Anterior cingulate cortex (tissue), 58 donors: ENCODE results near the gene PELI3.
A peak's percentile ranks its signal among the peaks of the same experiment; 100 is the strongest.

Experiments
- DNase-seq, 58 donors: peaks; one replicate each; lab custom pipeline; 2025; lab: John Stamatoyannopoulos, UW

Gene PELI3

GRCh38 chr11:66494935-66495334 lies 28.2 kb downstream of the PELI3 start:
- no peak for DNase-seq

GRCh38 chr11:66495401-66495854 lies 28.7 kb downstream of the PELI3 start:
- no peak for DNase-seq

GRCh38 chr11:66497206-66497605 lies 30.5 kb downstream of the PELI3 start:
- no peak for DNase-seq

- DNase-seq: no peak
Measured at GRCh38 chr11:66498506-66498905, 31.8 kb downstream of the PELI3 start.

- DNase-seq: no peak
Measured at GRCh38 chr11:66505276-66505816, 38.6 kb downstream of the PELI3 start.

GRCh38 chr11:66509131-66509561 lies 42.4 kb downstream of the PELI3 start:
- DNase-seq: no peak

GRCh38 chr11:66510271-66510989 lies 43.7 kb downstream of the PELI3 start, which contains the start of gene BBS1:
Gene BBS1 (plus strand): TSS chr11:66510635. CDS start chr11:66510660, 25 bp downstream.
- DNase-seq: peak; percentile 13 to 89 (median 74)

- no peak for DNase-seq
Measured at GRCh38 chr11:66510990-66511339, 44.3 kb downstream of the PELI3 start.

- no peak for DNase-seq
Measured at GRCh38 chr11:66523611-66524010, 56.9 kb downstream of the PELI3 start.

GRCh38 chr11:66524304-66525040 lies 57.8 kb downstream of the PELI3 start:
- no peak for DNase-seq
